Effector memory CD8-positive, alpha-beta T cell (primary cell): ENCODE results near the gene ST6GAL2.

Source experiments
- ATAC-seq: fragments of 150-1000 bp; cut with Tn5 transposase; replicated peaks from 2 replicates; pipeline ENCODE4 v1.10.0; 2021; ENCODE audit warnings: mild to moderate bottlenecking, moderate library complexity
- DNase-seq, 3 experiments: peaks; one replicate each; pipeline ENCODE4 v3.0.0; 2021
- H3K27ac Mint-ChIP-seq, 2 donors: one replicate each; pipeline ENCODE4 v1.8.0; 2022; ENCODE audit warnings: mild to moderate bottlenecking in 2 of 2, mixed read lengths in 2 of 2, moderate library complexity in 2 of 2
- H3K27me3 Mint-ChIP-seq, 2 donors: one replicate each; pipeline ENCODE4 v1.8.0; 2022; ENCODE audit warnings: mixed read lengths in 2 of 2
- H3K36me3 Mint-ChIP-seq: one replicate; pipeline ENCODE4 v1.8.0; 2022; ENCODE audit warnings: mild to moderate bottlenecking, moderate library complexity, mixed read lengths; ENCODE audit not compliant: insufficient read depth
- H3K4me1 Mint-ChIP-seq, 2 donors: one replicate each; pipeline ENCODE4 v1.8.0; 2022; ENCODE audit warnings: low read depth in 2 of 2, mixed read lengths in 2 of 2
- H3K4me3 Mint-ChIP-seq, 2 donors: one replicate each; pipeline ENCODE4 v1.8.0; 2022; ENCODE audit warnings: mild to moderate bottlenecking in 2 of 2, mixed read lengths in 2 of 2, moderate library complexity in 2 of 2
- H3K9me3 Mint-ChIP-seq, 2 donors: one replicate each; pipeline ENCODE4 v1.8.0; 2022; ENCODE audit warnings: mixed read lengths in 2 of 2
- total RNA-seq, 9 experiments: gene quantifications; one replicate each; lab custom pipeline; 2026; lab: John Stamatoyannopoulos, UW

ST6GAL2 gene, protein sequence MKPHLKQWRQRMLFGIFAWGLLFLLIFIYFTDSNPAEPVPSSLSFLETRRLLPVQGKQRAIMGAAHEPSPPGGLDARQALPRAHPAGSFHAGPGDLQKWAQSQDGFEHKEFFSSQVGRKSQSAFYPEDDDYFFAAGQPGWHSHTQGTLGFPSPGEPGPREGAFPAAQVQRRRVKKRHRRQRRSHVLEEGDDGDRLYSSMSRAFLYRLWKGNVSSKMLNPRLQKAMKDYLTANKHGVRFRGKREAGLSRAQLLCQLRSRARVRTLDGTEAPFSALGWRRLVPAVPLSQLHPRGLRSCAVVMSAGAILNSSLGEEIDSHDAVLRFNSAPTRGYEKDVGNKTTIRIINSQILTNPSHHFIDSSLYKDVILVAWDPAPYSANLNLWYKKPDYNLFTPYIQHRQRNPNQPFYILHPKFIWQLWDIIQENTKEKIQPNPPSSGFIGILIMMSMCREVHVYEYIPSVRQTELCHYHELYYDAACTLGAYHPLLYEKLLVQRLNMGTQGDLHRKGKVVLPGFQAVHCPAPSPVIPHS
- 0 to 0.07 (median 0) reads per million in 9 experiments for total RNA-seq

DNA sequence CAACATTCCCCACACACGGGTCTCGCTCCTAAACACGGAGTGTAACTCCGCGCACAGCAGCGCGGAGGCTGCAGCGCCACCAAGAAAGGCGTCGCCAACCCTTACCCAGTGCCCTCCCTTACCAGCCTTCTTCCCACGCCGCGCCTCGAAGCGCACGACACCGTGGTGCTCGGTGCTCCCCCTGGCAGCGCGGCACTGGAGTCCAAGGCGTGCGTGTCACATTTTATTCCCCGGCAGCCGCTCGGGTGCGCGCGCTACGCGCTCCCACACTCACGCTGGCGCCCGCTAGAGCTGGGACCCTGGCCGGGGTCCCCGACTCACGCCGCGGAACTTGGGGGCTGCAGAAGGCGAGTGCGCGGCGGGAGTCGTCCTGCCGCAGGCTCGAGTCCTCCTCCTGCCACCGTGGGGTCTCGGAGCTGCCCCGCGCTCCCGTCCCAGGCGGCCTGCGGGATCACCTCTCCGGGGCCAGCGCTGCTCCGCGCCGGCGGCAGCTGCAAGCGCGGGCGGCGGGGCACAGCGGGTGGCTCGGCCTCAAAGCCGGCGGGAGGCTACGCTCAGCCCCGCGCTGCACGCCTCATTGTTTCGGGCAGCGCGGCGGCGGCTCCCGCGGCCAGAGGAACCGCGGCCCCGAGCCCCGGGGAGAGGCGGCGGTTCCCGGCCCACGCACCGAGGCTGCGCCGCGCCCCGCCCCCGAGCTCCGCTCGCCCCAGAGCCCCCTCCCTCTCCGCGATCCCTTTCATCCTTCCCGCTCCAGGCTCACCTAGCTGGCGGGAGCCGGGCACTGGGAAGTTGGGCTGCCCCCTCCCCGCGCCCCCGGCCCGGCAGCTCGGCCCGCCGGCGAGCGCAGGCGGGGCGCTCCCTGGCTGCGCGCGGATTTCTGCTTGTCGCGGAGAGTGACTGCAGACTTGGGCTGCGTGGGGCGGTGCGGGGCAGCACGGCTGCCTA is at the start of gene ST6GAL2:
Gene ST6GAL2 (minus strand): TSS at position 197 of the 945 bp plus-strand sequence. CDS start 42,190 bp downstream, outside the sequence.
- no peaks in the 10 kb centered on the region for H3K4me1 Mint-ChIP-seq
- H3K27me3 Mint-ChIP-seq = peaks cover 12 to 32% of the 10 kb centered on the region in 2 donors
- H3K36me3 Mint-ChIP-seq = no peaks in the 10 kb centered on the region
- no peak for DNase-seq
- no peak within 1 kb of the TSS for H3K27ac Mint-ChIP-seq
- H3K4me3 Mint-ChIP-seq = no peak within 1 kb of the TSS
- ATAC-seq = no peak
- no peaks in the 10 kb centered on the region for H3K9me3 Mint-ChIP-seq

DNA sequence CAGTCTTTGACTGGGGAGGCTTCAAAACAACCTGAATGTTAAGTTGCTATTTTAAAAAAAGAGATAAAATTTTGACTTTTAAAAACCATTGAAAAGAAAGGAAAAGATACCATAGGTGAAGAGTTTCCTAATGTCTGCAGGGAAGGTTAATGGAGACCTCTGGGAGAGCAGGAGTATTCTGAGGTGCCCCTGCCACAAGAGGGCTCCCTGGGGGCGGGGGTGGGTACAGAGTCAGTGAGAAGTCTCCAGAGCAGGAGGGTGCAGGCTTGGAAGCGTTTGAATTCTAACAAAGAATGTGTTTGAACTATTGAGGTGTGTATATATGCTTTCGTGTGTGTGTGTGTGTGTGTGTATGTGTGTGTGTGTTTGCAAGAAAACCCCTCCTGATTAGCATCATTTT is 46.7 kb upstream of the ST6GAL2 start:
- Mint-ChIP-seq H3K27me3 (no peaks in the 10 kb centered on the region), H3K27ac (no peak overlapping the region), H3K4me1 (no peaks in the 10 kb centered on the region), H3K36me3 (no peaks in the 10 kb centered on the region), H3K4me3 (no peak overlapping the region), H3K9me3 (peaks cover 5 to 6% of the 10 kb centered on the region in 2 donors)
- DNase-seq (no peak), ATAC-seq (no peak)

DNA sequence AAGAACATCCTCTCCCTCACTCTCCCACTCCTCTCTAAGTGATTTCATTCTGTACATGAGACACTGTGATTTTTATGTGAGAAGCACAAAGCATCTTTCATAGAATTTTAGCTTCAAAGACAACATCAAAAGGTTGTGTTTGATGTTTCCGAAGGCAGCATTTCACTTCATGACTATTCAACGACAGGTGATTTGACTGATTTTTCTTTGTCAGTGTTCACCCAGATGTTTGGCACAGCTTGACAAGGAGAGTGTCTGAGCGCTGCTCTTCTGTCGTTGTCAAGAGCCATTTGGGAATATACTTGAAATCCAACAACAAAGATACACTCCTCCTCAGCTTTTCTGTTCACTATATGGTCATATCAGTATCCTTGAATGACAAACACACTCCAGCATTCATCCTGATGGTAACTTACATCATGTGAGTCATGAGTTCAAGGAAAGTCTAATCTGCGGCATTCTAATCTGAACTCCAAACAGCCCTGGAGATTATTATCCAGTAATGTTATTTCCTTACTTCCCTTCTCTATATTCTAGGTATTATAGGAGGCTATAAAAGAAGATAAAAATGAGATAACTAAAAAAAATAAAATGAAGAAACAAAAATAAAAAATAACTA is 45.9 kb upstream of the ST6GAL2 start:
- Mint-ChIP-seq H3K27ac (no peak overlapping the region), H3K4me3 (no peak overlapping the region), H3K4me1 (no peaks in the 10 kb centered on the region), H3K36me3 (no peaks in the 10 kb centered on the region), H3K9me3 (peaks cover 5 to 6% of the 10 kb centered on the region in 2 donors), H3K27me3 (no peaks in the 10 kb centered on the region)
- ATAC-seq (no peak), DNase-seq (no peak)

DNA sequence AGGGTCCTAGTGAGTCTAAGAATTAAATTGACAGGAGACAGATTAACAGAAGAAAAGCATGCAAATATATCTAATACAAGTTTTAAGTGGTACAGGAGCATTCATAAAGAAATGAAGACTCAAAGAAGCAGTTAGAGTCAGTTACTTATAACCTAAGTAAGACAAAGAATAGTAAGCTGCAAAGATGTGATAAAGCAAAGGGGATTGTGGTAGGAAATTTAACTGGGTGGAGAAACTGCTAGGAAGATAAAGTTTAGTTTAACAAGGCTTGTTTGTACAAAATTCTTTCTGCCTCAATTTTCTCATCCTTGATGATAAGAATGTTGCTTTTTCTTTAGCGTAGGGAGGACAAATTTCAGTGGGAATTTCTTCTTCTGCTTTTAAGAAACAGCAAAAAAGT is 35.5 kb upstream of the ST6GAL2 start:
- no peak overlapping the region for H3K4me3 Mint-ChIP-seq
- H3K9me3 Mint-ChIP-seq = peaks cover 6% of the 10 kb centered on the region in 2 donors
- DNase-seq (no peak), ATAC-seq (no peak)
- H3K27ac Mint-ChIP-seq = no peak overlapping the region
- no peaks in the 10 kb centered on the region for H3K4me1 Mint-ChIP-seq
- H3K27me3 Mint-ChIP-seq = no peaks in the 10 kb centered on the region
- no peaks in the 10 kb centered on the region for H3K36me3 Mint-ChIP-seq

DNA sequence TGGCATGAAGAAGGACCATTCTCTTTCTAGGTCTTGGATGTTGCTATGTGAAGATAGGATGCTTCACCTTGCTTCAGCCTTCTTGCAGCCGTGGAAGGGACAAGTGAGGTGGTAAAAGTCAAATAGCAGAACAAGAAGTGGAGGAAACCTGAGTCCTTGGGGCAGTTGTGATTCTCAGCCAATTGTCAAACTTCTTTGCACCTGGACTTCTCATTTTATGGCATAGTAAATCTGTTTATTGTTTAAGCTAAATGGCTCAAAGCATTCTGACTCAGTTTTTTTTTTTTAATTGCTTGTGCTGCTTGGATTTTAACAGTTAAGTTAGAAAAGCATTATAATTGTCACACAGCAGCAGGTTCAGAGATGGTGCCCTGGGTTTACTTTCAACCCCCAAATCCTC is 33.0 kb upstream of the ST6GAL2 start:
- DNase-seq (no peak), ATAC-seq (no peak)
- no peaks in the 10 kb centered on the region for H3K4me1 Mint-ChIP-seq
- H3K27me3 Mint-ChIP-seq = no peaks in the 10 kb centered on the region
- no peaks in the 10 kb centered on the region for H3K36me3 Mint-ChIP-seq
- peaks cover 4 to 6% of the 10 kb centered on the region in 2 donors for H3K9me3 Mint-ChIP-seq
- no peak overlapping the region for H3K4me3 Mint-ChIP-seq
- no peak overlapping the region for H3K27ac Mint-ChIP-seq

DNA sequence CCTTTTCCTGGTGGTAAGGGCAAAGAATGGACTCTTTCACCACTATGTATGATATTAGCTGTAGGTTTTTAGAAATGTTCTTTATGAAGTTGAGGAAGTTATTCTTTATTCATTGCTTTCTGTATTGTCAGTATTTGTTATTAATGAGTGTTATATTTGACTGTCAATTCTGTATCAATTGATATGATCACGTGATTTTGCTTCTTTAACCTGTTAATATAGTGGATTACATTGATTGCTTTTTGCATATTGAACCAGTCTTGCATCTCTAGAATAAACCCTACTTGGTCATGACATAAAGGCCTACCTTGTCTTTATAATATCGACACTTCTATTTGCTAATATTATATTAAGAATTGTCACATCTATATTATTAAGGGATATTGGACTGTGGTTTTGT is 18.3 kb upstream of the ST6GAL2 start:
- Mint-ChIP-seq H3K4me1 (no peaks in the 10 kb centered on the region), H3K4me3 (no peak overlapping the region), H3K27ac (no peak overlapping the region), H3K27me3 (no peaks in the 10 kb centered on the region), H3K36me3 (no peaks in the 10 kb centered on the region), H3K9me3 (peaks cover 0 to 3% of the 10 kb centered on the region in 2 donors)
- no peak for ATAC-seq
- no peak for DNase-seq

DNA sequence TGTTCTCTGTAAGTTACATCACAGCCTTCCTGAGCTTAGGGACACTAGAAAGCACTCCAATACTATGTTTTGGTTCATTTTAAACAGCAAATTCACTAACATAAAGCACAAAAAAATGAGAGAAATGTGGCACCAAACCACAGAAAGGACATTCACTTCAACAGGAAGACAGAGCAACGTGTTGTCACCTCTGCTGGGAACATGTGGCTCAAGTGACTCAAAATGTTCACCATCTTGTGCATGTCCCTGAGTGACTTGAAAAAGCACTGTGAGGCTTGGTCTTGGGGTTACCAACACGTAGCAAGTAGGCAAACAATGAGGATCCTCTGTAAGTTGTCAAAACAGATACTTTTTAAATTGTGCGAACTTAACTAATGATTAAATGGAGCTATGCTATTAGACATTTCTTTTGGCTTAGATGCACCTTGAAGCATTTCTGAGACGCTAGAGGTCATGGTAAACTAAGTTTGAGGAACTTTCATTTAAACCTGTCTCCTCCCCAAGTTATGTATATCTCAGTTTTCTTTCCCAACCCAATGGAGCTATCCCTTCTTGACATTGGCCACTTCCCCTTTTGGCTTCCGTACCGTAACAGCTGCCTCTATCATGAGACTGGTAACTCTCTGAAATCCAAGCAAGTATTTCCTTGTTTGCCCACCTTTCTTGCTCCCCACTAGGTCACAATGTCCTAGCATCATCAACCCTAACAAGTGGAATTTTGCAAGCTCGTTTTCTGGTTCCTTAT is 14.0 kb upstream of the ST6GAL2 start:
- DNase-seq = no peak
- Mint-ChIP-seq H3K4me3 (no peak overlapping the region), H3K27me3 (no peaks in the 10 kb centered on the region), H3K36me3 (no peaks in the 10 kb centered on the region), H3K4me1 (no peaks in the 10 kb centered on the region), H3K9me3 (peaks cover 0 to 6% of the 10 kb centered on the region in 2 donors), H3K27ac (no peak overlapping the region)
- no peak for ATAC-seq

DNA sequence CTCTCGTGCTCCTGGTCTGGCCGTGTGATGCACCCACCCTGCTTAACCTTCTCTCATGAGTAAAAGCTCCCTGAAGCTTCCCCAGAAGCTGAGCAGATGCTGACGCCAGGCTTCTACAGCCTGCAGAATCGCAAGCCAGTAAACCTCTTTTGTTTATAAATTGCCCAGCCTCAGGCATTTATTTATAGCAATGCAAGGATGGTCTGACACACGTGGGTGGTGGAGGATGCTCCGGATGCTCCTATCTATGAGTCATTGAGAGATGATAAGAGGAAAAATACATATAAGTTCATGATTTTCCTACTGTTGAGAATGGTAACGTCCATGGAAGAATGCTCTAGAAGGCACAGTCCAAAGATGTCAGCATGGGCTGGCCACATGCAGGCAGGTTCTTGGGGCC is 8.6 kb upstream of the ST6GAL2 start:
- Mint-ChIP-seq H3K27me3 (no peaks in the 10 kb centered on the region), H3K4me3 (no peak overlapping the region), H3K27ac (no peak overlapping the region), H3K9me3 (peaks cover 0 to 6% of the 10 kb centered on the region in 2 donors), H3K36me3 (no peaks in the 10 kb centered on the region), H3K4me1 (no peaks in the 10 kb centered on the region)
- DNase-seq = no peak
- no peak for ATAC-seq

DNA sequence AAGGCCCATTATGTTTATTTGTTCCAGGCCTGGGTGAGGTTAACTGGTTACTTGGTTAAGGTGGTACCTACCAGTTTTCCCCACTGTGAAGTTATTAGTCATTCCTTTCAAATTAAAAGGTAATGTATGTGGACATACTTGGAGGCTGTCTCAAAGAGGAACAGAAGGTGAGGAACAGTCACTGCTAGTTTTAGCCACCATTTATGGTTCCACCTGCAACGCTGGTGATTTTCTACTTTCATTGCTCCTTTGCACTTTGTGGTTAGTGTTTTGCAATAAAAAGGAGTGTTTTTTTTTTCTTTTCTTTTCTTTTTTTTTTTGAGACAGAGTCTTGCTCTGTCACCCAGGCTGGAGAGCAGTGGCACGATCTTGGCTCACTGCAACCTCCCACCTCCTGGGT is 6.1 kb upstream of the ST6GAL2 start:
- H3K4me1 Mint-ChIP-seq = no peaks in the 10 kb centered on the region
- no peak for ATAC-seq
- H3K27ac Mint-ChIP-seq = no peak overlapping the region
- H3K27me3 Mint-ChIP-seq = peaks cover 0 to 9% of the 10 kb centered on the region in 2 donors
- no peaks in the 10 kb centered on the region for H3K9me3 Mint-ChIP-seq
- no peaks in the 10 kb centered on the region for H3K36me3 Mint-ChIP-seq
- DNase-seq = no peak
- H3K4me3 Mint-ChIP-seq = no peak overlapping the region

DNA sequence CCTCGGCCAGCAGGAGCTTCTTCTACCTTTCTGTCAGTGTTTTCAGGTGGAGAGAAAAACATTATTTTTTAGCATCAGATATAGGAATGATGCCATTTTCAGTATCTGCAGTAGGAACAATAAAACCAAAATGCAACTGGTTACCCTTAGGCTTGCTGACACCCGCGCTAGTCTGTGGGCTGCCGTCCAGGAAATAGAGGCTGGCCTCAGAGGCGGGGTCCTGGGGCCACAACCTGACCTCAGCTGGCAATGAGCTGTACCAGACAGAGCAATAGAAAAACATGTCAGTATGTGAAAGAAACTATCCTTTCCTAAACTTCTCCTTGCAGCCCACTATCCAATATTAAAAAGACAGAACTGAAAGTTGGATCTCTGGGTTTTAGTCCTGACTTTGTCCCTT is 4.6 kb upstream of the ST6GAL2 start:
- no peak for DNase-seq
- no peak overlapping the region for H3K4me3 Mint-ChIP-seq

DNA sequence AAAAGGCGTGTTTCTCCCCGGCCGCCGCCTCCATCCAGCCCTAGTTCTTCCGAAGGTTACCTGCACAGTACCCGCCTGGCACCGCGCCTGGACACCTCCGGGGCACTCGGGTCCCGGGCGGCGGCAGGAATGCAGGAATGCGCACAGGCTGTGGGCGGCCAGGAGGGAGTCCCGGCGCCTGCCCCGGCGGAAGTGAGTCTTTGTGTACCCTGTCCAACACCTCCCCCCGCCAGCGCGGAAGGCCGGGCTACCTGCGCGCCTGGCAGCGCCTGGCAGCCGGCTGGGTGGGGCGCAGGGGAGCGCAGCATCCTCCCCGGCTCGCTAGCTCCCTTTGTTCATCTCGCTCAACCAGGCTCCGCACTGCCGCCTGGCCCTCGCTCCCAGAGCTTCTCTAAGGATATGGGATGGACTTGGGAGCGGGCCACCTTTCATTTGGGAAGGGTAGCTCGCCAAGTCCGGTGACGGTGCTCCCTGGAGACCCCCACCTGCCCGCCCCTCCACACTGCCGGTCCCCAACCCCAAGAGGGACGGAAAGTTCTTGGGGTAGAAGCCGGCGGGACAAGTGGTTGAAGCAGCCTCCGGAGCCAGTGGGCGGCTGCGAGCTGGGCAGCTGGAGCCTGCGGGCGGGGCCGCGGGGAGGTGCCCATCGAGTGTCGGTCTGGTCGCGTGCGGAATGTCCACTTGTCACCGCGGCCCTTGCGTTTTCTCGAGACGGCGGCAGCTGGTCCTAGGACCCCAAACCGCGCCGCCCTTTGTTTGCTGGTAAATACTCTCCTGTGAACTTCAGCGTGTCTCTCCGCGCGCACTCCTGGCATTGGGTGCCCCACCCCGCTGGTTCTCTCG is 1.2 kb upstream of the ST6GAL2 start:
- Mint-ChIP-seq H3K27ac (no peak overlapping the region), H3K9me3 (no peaks in the 10 kb centered on the region), H3K36me3 (no peaks in the 10 kb centered on the region), H3K4me1 (no peaks in the 10 kb centered on the region), H3K27me3 (peaks cover 12 to 32% of the 10 kb centered on the region in 2 donors), H3K4me3 (no peak overlapping the region)
- DNase-seq (no peak), ATAC-seq (no peak)

More for the DNA sequence above, 4.6 kb upstream of the ST6GAL2 start:
- Mint-ChIP-seq H3K9me3 (no peaks in the 10 kb centered on the region), H3K36me3 (no peaks in the 10 kb centered on the region), H3K27ac (no peak overlapping the region), H3K27me3 (peaks cover 5 to 15% of the 10 kb centered on the region in 2 donors), H3K4me1 (no peaks in the 10 kb centered on the region)
- ATAC-seq = no peak

DNA sequence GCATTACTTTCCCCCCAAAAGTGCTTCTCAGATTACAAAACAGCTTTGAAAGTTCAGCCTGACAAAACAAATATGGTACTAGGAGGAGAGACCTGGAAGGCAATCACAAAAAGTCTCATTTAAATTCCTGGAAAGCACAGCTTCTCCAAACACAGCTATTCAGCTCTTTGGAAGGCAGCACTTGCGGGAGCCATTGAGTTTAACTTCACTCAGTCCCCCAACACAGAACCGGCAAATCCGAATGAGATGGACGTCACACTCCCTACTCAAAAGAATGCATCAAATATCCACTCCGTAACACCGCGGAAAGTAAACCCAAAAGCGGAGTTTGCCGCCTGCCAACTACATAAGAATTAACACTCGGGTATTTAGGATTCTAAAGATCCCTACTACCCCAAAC is 638 bp downstream of the ST6GAL2 start:
- no peaks in the 10 kb centered on the region for H3K4me1 Mint-ChIP-seq
- no peaks in the 10 kb centered on the region for H3K36me3 Mint-ChIP-seq
- no peak overlapping the region for H3K4me3 Mint-ChIP-seq
- peaks cover 12 to 32% of the 10 kb centered on the region in 2 donors for H3K27me3 Mint-ChIP-seq
- no peak for DNase-seq
- no peak overlapping the region for H3K27ac Mint-ChIP-seq
- H3K9me3 Mint-ChIP-seq = no peaks in the 10 kb centered on the region
- ATAC-seq = no peak
